AG04450 (cell line): ENCODE measurements around the gene LRP5. TPM values are rescaled to one million over a fixed set of nuclear protein-coding genes. Genes with fewer than 3 reads are reported as not detected.

Experiments used
- CTCF ChIA-PET: fragments of 300-600, 350-600 bp; formaldehyde crosslinking; extraction: SDS; loops from one replicate; lab custom pipeline; 2022; ENCODE audit warnings: antibody characterized with exemption, inconsistent platforms; lab: Charles Lee
- POLR2A ChIA-PET: fragments of 350-600 bp; formaldehyde crosslinking; extraction: SDS; loops from one replicate; lab custom pipeline; 2021; ENCODE audit warnings: antibody characterized with exemption, inconsistent platforms; lab: Yijun Ruan, JAX
- DNase-seq: peaks from one replicate; pipeline ENCODE4 v3.0.0-alpha.2; 2011; ENCODE audit warnings: low read depth, low spot score
- H3K27ac ChIP-seq: one replicate; pipeline ENCODE4 v1.5.1; 2012; ENCODE audit warnings: low read depth, low read length, control low read depth
- H3K27me3 ChIP-seq: one replicate; pipeline ENCODE4 v1.6.0; 2012; ENCODE audit warnings: low read length; ENCODE audit not compliant: control insufficient read depth, insufficient read depth
- H3K4me3 ChIP-seq: 2 replicates; pipeline ENCODE4 v1.5.1; 2011; ENCODE audit warnings: mild to moderate bottlenecking, low read depth, low read length, control low read depth
- H3K9me3 ChIP-seq: 2 replicates; pipeline ENCODE4 v1.5.1; 2012; ENCODE audit warnings: low read length; ENCODE audit not compliant: control insufficient read depth, insufficient read depth
- polyA plus RNA-seq: library from polyadenylated mRNA; depleted of rRNA; stranded (reverse); fragments of >200 nt; gene quantifications from 2 replicates; pipeline ENCODE4 v1.2.3, GENCODE V29; 2011
- TF ChIP-seq, protein P1 (sequence below): IDR thresholded peaks from 2 replicates; pipeline ENCODE4 v1.5.1; 2011; ENCODE audit warnings: low read depth, low read length, control low read depth, inconsistent platforms

Gene LRP5
- polyA plus RNA-seq, 1 experiment: 4.9 TPM

DNA sequence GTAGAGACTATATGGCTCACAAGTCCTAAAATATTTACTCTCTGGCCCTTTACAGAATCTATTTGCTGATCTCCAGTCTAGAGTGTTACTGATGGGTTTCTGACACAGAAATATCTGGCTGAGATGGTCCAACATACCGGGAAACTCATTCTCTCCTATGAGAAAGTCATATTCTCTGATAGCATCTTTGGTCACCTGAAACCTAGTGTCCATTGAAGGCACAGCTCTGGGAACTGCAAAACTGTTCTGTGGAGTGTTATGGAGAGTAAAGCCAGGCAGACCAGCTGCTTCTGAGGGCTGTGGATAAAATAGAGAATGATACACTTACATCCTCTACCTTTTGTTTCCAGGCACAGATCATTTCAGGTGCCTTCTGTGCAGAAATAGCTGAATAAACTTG, 38.1 kb upstream of the LRP5 start:
- H3K27ac ChIP-seq: no peak overlapping the region
- H3K4me3 ChIP-seq: no peak overlapping the region
- no peak for DNase-seq
- H3K9me3 ChIP-seq: no peaks in the 10 kb centered on the region; the same call in 1 of the 2 replicates
- TF ChIP-seq, protein P1, sequence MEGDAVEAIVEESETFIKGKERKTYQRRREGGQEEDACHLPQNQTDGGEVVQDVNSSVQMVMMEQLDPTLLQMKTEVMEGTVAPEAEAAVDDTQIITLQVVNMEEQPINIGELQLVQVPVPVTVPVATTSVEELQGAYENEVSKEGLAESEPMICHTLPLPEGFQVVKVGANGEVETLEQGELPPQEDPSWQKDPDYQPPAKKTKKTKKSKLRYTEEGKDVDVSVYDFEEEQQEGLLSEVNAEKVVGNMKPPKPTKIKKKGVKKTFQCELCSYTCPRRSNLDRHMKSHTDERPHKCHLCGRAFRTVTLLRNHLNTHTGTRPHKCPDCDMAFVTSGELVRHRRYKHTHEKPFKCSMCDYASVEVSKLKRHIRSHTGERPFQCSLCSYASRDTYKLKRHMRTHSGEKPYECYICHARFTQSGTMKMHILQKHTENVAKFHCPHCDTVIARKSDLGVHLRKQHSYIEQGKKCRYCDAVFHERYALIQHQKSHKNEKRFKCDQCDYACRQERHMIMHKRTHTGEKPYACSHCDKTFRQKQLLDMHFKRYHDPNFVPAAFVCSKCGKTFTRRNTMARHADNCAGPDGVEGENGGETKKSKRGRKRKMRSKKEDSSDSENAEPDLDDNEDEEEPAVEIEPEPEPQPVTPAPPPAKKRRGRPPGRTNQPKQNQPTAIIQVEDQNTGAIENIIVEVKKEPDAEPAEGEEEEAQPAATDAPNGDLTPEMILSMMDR: no peak
- POLR2A ChIA-PET: interaction anchor here (0.6 kb wide), 1 partner anchor 43 kb away, joined by 3 read pairs; no protein-coding TSS in a partner anchor
- CTCF ChIA-PET: no interaction called here
- no peaks in the 10 kb centered on the region for H3K27me3 ChIP-seq

DNA sequence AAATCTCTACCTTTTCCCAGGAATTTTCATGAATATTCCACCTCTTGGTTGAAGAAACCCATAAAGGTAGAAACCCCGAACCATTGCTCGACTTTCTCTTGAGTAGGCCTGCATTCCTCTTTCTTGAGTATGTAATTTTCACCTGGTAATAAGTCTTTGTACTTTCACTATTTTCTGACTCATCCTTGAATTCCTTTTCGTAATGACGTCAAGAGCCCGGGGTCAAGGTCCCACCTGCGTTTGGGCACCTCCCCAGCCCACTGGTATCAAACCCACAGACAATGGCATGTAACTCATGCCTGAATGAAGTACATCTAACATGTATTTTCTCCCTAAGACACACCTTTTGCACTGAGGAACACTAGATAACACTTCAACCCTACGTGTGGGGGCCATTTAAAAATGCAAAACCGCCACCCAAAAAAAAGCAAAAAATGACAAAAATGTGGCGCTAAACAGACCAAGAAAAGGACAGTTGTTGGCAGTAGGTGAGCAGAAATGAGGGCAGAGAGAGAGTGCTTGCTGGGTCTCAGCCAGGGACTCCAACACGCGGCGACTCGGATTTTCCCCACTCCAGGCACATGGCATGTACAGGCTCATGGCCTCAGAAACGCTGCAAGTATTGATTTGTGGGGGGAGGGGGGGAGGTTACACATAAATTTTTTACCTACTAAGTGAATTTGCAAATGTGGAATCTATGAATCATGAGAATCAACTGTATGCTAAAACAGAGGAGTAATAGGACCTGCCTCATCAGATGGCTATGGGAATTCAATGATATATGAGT, 36.5 kb upstream of the LRP5 start:
- ChIA-PET POLR2A (no interaction called here), CTCF (no interaction called here)
- Histone ChIP-seq H3K27me3 (no peaks in the 10 kb centered on the region), H3K4me3 (no peak overlapping the region), H3K9me3 (no peaks in the 10 kb centered on the region; the same call in 1 of the 2 replicates), H3K27ac (no peak overlapping the region)
- DNase-seq: no peak
- TF ChIP-seq, protein P1: no peak

DNA sequence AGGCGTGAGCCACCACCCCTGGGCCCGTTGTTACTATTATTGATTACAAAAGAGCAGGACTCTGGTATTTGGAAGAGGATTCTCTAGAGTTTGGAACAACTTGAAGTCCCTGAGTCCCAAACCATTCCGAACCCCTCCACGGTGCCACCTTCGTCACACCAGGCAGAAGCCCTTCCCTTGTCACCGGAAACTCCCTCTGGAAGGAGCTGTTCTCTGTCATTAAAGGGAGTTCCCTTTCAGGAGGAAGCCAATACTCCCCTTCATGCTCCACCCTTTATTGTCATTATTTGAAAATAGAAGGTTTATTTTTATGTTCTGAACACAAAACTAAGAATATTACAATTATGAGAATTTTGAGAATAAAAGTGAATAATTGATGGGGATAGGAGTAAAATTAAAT, 35.5 kb upstream of the LRP5 start:
- ChIA-PET POLR2A (no interaction called here), CTCF (no interaction called here)
- H3K27me3 ChIP-seq: no peaks in the 10 kb centered on the region
- no peak for DNase-seq
- TF ChIP-seq, protein P1: no peak
- H3K27ac ChIP-seq: no peak overlapping the region
- no peak overlapping the region for H3K4me3 ChIP-seq
- no peaks in the 10 kb centered on the region; the same call in 1 of the 2 replicates for H3K9me3 ChIP-seq

DNA sequence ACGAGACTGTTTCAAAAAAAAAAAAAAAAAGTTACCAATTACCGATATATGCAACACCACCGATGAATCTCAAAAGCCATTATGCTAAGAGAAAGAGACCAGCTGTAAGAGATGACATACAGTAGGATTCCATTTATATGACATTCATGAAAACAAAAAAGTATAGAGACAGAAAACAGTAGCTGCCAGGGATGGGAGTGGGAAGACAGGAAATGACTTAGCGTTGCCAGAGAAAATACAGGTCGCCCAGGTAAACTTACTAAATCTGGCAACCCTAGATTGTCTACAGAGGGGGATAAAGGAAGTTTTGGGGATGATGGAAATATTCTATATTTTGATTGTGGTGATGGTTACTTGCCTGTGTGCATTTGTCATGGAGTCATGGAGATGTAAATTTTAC, 32.7 kb upstream of the LRP5 start:
- POLR2A ChIA-PET: no interaction called here
- CTCF ChIA-PET: no interaction called here
- TF ChIP-seq, protein P1: no peak

DNA sequence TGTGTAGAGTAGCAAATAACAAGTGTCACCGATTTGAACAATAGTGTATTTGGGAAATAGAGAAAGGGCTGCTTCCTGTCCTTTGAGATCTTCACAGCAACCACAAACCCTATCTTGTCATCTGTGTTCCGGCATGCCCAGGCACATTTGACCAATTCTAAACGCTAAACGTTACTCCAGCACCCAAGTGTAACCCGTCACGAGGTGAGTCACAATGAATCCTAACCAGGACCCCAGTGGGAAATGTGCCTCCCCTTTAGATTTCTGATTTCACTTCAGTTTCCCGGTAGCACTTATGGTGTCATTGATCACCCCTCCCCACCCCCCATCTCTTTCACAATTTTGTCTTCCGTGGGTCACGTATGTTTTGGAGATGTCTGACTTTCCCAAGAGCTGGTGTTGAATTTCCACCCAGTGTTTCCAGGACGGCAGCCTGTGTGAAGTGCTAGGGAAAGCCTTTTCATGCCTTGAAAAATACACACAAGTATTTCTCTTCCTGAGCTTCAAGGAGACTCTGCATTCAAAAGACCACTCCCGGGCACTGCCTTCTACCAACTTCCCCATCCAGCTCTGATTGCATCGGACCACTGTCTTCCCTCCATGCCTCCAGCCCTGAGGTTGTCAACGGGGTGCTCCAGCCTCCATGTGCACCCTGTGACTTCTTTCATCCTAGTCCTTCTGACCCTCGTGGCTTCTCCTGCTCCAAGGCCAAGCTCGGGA, 30.1 kb upstream of the LRP5 start:
- Histone ChIP-seq H3K27ac (no peak overlapping the region), H3K9me3 (no peaks in the 10 kb centered on the region; the same call in 1 of the 2 replicates), H3K27me3 (peaks cover 8% of the 10 kb centered on the region), H3K4me3 (no peak overlapping the region)
- ChIA-PET POLR2A (interaction anchor here (0.7 to 1.1 kb wide), 2 partner anchors 10 to 14 kb away, joined by 3 read pairs; partner anchors contain the start of gene C11orf24), CTCF (no interaction called here)
- TF ChIP-seq, protein P1: no peak
- no peak for DNase-seq

More for the DNA sequence above, 32.7 kb upstream of the LRP5 start:
- no peak for DNase-seq
- Histone ChIP-seq H3K9me3 (no peaks in the 10 kb centered on the region; the same call in 1 of the 2 replicates), H3K4me3 (no peak overlapping the region), H3K27me3 (peaks cover 8% of the 10 kb centered on the region), H3K27ac (no peak overlapping the region)
